ENCODE results near the gene PLBD2.

The PLBD2 gene

GRCh38 chr12:113397497-113398197, 39.3 kb downstream of the PLBD2 start:
- no peak for DNase-seq

GRCh38 chr12:113398346-113399290, 40.2 kb downstream of the PLBD2 start:
- DNase-seq = no peak

- no peak for DNase-seq
Observed at GRCh38 chr12:113399490-113399889, 41.1 kb downstream of the PLBD2 start.

GRCh38 chr12:113400362-113400761, 42.0 kb downstream of the PLBD2 start:
- no peak for DNase-seq

GRCh38 chr12:113401066-113402000, 42.9 kb downstream of the PLBD2 start:
- DNase-seq = no peak

- DNase-seq = no peak
Observed at GRCh38 chr12:113402586-113403260, 44.3 kb downstream of the PLBD2 start.

- peak; percentile 78 for DNase-seq
Observed at GRCh38 chr12:113403435-113404415, 45.3 kb downstream of the PLBD2 start, which contains the start of gene SDS. TSS of gene SDS (minus strand) at chr12:113403887. CDS start at chr12:113399708, 4,179 bp downstream.

GRCh38 chr12:113405694-113406093, 47.3 kb downstream of the PLBD2 start:
- DNase-seq = no peak

GRCh38 chr12:113407931-113408600, 49.7 kb downstream of the PLBD2 start:
- DNase-seq = no peak

GRCh38 chr12:113408756-113409298, 50.4 kb downstream of the PLBD2 start:
- DNase-seq = no peak

- no peak for DNase-seq
Observed at GRCh38 chr12:113409462-113410124, 51.2 kb downstream of the PLBD2 start.

- no peak for DNase-seq
Observed at GRCh38 chr12:113413488-113413939, 55.1 kb downstream of the PLBD2 start.

GRCh38 chr12:113414519-113415038, 56.2 kb downstream of the PLBD2 start:
- DNase-seq = no peak

GRCh38 chr12:113416091-113416754, 57.8 kb downstream of the PLBD2 start:
- no peak for DNase-seq

GRCh38 chr12:113418213-113418879, 60.0 kb downstream of the PLBD2 start:
- DNase-seq = no peak

GRCh38 chr12:113420996-113421595, 62.7 kb downstream of the PLBD2 start:
- no peak for DNase-seq
